Measurements from ENCODE around the gene CD248. TPM values are rescaled to one million over a fixed set of nuclear protein-coding genes. Genes with fewer than 3 reads are reported as not detected.

The CD248 gene
- total and polyA plus RNA-seq, 2 experiments from 2014 or later = 2.4 to 3.8 TPM

DNA sequence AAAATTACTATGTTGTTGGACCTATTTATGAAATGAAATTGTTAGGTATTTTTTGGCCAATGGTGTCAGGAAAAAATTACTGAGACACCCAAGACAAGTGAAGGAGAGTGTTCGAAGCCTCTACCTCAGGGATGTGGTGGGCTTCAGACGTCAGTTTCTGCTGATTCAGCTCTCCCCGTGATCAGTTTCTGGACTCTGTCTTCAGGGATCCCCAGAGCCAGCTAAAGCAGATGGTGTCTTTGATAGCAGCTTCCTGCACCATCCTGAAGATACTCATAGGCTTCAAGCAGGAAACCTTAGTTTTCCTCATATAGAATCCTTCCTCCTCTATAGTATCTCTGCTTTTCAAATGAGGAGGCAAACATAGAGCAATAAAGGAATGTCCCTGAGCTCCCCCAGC, 7.4 kb downstream of the CD248 start:
- H3K27me3 Mint-ChIP-seq (ENCODE audit: insufficient read depth, low read depth, poor library complexity) = peaks cover 10% of the 10 kb centered on the region
- H3K9me3 Mint-ChIP-seq = no peaks in the 10 kb centered on the region
- Histone ChIP-seq H3K4me1 (ENCODE audit: insufficient read depth) (peaks cover 17% of the 10 kb centered on the region), H4K20me1 (replicated peaks; ENCODE audit: insufficient read depth) (no peaks in the 10 kb centered on the region), H3K36me3 (ENCODE audit: insufficient read depth) (no peaks in the 10 kb centered on the region), H3K9me2 (ENCODE audit: insufficient read depth) (no peaks in the 10 kb centered on the region), H3K4me2 (no peak overlapping the region), H2AFZ (no peak overlapping the region), H3K4me3 (no peak overlapping the region), H3K27me3 (ENCODE audit: insufficient read depth) (no peaks in the 10 kb centered on the region), H3F3A (replicated peaks; ENCODE audit: low read depth) (peaks cover 12% of the 10 kb centered on the region; the same call in 1 of the 2 replicates), H3K27ac (ENCODE audit: low read depth) (no peak overlapping the region), H3K79me2 (replicated peaks; ENCODE audit: insufficient read depth) (no peaks in the 10 kb centered on the region)
- TF ChIP-seq CREB1 (CRISPR knock-in tag; IDR thresholded peaks at IDR 0.05; ENCODE audit: low read depth) = no peak
- TF ChIP-seq, protein P1, sequence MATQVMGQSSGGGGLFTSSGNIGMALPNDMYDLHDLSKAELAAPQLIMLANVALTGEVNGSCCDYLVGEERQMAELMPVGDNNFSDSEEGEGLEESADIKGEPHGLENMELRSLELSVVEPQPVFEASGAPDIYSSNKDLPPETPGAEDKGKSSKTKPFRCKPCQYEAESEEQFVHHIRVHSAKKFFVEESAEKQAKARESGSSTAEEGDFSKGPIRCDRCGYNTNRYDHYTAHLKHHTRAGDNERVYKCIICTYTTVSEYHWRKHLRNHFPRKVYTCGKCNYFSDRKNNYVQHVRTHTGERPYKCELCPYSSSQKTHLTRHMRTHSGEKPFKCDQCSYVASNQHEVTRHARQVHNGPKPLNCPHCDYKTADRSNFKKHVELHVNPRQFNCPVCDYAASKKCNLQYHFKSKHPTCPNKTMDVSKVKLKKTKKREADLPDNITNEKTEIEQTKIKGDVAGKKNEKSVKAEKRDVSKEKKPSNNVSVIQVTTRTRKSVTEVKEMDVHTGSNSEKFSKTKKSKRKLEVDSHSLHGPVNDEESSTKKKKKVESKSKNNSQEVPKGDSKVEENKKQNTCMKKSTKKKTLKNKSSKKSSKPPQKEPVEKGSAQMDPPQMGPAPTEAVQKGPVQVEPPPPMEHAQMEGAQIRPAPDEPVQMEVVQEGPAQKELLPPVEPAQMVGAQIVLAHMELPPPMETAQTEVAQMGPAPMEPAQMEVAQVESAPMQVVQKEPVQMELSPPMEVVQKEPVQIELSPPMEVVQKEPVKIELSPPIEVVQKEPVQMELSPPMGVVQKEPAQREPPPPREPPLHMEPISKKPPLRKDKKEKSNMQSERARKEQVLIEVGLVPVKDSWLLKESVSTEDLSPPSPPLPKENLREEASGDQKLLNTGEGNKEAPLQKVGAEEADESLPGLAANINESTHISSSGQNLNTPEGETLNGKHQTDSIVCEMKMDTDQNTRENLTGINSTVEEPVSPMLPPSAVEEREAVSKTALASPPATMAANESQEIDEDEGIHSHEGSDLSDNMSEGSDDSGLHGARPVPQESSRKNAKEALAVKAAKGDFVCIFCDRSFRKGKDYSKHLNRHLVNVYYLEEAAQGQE (IDR thresholded peaks at IDR 0.05; ENCODE audit: unreplicated experiment) = no peak
- TF ChIP-seq, protein P2, sequence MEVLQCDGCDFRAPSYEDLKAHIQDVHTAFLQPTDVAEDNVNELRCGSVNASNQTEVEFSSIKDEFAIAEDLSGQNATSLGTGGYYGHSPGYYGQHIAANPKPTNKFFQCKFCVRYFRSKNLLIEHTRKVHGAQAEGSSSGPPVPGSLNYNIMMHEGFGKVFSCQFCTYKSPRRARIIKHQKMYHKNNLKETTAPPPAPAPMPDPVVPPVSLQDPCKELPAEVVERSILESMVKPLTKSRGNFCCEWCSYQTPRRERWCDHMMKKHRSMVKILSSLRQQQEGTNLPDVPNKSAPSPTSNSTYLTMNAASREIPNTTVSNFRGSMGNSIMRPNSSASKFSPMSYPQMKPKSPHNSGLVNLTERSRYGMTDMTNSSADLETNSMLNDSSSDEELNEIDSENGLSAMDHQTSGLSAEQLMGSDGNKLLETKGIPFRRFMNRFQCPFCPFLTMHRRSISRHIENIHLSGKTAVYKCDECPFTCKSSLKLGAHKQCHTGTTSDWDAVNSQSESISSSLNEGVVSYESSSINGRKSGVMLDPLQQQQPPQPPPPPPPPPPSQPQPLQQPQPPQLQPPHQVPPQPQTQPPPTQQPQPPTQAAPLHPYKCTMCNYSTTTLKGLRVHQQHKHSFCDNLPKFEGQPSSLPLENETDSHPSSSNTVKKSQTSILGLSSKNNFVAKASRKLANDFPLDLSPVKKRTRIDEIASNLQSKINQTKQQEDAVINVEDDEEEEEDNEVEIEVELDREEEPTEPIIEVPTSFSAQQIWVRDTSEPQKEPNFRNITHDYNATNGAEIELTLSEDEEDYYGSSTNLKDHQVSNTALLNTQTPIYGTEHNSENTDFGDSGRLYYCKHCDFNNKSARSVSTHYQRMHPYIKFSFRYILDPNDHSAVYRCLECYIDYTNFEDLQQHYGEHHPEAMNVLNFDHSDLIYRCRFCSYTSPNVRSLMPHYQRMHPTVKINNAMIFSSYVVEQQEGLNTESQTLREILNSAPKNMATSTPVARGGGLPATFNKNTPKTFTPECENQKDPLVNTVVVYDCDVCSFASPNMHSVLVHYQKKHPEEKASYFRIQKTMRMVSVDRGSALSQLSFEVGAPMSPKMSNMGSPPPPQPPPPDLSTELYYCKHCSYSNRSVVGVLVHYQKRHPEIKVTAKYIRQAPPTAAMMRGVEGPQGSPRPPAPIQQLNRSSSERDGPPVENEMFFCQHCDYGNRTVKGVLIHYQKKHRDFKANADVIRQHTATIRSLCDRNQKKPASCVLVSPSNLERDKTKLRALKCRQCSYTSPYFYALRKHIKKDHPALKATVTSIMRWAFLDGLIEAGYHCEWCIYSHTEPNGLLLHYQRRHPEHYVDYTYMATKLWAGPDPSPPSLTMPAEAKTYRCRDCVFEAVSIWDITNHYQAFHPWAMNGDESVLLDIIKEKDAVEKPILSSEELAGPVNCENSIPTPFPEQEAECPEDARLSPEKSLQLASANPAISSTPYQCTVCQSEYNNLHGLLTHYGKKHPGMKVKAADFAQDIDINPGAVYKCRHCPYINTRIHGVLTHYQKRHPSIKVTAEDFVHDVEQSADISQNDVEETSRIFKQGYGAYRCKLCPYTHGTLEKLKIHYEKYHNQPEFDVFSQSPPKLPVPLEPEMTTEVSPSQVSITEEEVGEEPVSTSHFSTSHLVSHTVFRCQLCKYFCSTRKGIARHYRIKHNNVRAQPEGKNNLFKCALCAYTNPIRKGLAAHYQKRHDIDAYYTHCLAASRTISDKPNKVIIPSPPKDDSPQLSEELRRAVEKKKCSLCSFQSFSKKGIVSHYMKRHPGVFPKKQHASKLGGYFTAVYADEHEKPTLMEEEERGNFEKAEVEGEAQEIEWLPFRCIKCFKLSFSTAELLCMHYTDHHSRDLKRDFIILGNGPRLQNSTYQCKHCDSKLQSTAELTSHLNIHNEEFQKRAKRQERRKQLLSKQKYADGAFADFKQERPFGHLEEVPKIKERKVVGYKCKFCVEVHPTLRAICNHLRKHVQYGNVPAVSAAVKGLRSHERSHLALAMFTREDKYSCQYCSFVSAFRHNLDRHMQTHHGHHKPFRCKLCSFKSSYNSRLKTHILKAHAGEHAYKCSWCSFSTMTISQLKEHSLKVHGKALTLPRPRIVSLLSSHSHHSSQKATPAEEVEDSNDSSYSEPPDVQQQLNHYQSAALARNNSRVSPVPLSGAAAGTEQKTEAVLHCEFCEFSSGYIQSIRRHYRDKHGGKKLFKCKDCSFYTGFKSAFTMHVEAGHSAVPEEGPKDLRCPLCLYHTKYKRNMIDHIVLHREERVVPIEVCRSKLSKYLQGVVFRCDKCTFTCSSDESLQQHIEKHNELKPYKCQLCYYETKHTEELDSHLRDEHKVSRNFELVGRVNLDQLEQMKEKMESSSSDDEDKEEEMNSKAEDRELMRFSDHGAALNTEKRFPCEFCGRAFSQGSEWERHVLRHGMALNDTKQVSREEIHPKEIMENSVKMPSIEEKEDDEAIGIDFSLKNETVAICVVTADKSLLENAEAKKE (CRISPR knock-in tag; IDR thresholded peaks at IDR 0.05) = no peak
- no peak for TF ChIP-seq ZNF114 (CRISPR knock-in tag; IDR thresholded peaks at IDR 0.05)
- TF ChIP-seq EZH2phosphoT487 (IDR thresholded peaks at IDR 0.05; ENCODE audit: unreplicated experiment) = no peak
- no peak for TF ChIP-seq ZNF331 (CRISPR knock-in tag; IDR thresholded peaks at IDR 0.05; ENCODE audit: low read depth)
- TF ChIP-seq, protein P3, sequence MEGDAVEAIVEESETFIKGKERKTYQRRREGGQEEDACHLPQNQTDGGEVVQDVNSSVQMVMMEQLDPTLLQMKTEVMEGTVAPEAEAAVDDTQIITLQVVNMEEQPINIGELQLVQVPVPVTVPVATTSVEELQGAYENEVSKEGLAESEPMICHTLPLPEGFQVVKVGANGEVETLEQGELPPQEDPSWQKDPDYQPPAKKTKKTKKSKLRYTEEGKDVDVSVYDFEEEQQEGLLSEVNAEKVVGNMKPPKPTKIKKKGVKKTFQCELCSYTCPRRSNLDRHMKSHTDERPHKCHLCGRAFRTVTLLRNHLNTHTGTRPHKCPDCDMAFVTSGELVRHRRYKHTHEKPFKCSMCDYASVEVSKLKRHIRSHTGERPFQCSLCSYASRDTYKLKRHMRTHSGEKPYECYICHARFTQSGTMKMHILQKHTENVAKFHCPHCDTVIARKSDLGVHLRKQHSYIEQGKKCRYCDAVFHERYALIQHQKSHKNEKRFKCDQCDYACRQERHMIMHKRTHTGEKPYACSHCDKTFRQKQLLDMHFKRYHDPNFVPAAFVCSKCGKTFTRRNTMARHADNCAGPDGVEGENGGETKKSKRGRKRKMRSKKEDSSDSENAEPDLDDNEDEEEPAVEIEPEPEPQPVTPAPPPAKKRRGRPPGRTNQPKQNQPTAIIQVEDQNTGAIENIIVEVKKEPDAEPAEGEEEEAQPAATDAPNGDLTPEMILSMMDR (conservative IDR thresholded peaks at IDR 0.05; ENCODE audit: low read depth in 2 of 2) = no peak
- TF ChIP-seq, protein P4, sequence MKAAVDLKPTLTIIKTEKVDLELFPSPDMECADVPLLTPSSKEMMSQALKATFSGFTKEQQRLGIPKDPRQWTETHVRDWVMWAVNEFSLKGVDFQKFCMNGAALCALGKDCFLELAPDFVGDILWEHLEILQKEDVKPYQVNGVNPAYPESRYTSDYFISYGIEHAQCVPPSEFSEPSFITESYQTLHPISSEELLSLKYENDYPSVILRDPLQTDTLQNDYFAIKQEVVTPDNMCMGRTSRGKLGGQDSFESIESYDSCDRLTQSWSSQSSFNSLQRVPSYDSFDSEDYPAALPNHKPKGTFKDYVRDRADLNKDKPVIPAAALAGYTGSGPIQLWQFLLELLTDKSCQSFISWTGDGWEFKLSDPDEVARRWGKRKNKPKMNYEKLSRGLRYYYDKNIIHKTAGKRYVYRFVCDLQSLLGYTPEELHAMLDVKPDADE (IDR thresholded peaks at IDR 0.05) = no peak
- no peak for TF ChIP-seq NANOG (IDR thresholded peaks at IDR 0.05; ENCODE audit: borderline replicate concordance)
- DNase-seq (ENCODE audit: low spot score) = no peak
- no peak overlapping the region for H3K27ac Mint-ChIP-seq
- peaks cover 21% of the 10 kb centered on the region for H3K4me1 Mint-ChIP-seq
- H3K36me3 Mint-ChIP-seq (ENCODE audit: low read depth) = no peaks in the 10 kb centered on the region
- no peak overlapping the region for H3K4me3 Mint-ChIP-seq
- ATAC-seq = no peak
